GM19193 (cell line): ENCODE measurements around the gene ASZ1.

Experiments
- POLR2A ChIP-seq: IDR thresholded peaks from 4 replicates; pipeline ENCODE4 v1.6.1; 2011; ENCODE audit not compliant: insufficient read depth, insufficient read length; ENCODE audit errors: extremely low read depth

ASZ1 gene

DNA sequence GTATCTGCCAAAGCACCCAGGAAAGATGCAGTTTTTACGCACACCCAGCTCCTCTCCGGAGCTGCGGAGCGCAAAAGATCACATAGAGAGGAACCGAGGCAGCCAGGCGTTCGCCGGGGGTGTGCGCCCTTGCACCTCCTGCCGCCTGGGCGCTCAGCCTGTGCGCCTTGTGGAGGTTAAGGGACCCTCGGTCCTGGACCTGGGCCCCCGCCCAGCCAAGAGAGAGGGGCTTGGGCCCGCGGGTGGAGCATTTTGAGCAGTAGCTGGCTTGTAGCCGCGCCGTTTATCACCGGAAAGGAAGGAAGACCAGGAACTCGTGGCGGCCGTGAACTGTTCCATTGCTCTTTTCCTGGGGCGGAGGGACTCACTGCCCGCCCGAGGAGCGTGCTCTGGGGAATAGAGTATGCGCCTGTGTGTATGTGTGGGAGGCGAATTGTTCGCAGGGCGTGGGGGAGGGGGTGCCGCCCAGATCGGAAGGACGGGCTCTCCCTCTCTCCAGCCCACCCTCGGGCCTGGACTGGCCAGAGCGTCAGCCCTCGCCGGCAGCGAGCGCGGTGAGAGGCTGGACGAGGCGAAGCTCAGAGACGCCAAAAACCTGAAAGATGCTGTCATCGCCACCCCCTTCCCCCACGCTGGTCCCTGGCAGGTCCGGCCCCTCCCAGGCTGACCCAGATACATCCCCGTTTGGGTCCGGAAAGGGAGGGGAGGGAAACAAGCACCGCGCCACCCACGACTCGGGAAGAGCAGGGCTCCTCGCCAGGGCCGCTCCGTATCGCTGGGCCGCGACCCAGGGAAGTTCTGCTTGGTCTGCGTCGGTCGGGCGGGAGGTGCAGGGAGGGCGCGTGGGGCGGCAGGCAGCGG, 103.2 kb downstream of the ASZ1 start:
- TF ChIP-seq POLR2A: no peak

DNA sequence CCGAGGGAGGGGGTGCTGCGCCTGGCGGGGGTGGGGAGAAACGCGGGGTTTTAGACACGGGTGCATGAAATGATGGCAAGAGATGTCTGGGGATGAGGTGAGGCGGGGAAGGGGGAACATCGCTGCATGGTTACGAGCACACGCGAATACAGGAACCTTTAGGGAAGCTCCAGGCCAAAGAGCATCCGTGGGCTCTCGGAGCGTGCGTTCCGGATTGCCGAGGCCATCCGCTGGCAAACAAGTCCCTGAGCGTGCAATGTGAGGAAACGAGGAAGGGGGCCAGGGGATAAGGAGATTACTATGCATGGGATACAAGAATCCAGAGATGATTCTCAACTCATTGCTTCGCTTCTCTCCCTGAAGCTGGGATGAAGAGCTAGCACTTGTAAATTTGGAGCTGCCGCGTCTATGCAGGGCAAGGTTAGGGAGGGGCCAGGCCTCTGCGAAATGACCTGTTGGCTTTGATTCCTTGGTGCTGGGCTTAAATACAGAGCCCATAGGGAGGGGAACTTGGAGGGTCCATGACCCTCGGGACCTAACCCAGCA, 103.9 kb downstream of the ASZ1 start:
- TF ChIP-seq POLR2A: no peak

DNA sequence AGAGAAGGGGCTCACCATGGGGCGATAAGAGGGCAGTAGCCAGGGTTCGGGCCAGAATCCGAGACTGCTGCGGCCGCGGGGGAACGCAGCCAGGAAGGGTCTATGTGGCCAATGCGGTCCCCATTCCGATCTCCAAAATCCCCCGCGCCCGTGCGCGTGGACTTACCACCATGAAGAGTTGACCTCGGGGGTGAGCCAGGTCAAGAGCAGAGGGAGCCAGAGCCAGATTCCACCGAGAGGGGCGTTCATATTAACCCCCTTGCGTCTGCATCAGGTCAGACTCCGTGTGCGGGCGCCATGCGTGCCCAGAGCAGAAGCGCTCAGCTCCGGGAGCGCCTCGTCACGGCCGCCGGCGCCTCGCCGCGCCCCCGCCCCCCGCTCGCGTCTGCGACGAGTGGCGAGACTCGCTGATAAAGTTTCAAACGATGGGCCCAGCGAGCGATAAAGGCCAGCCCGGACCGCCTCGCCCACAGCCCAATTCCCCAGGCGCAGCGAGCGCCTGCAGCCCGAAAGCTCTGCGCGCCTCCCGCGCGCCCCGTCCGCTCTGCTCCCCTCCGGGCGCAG, 104.5 kb downstream of the ASZ1 start, which contains the start of gene WNT2:
TSS of gene WNT2 (minus strand) at position 318 of the 564 bp plus-strand sequence. CDS start at position 249, 69 bp downstream.
- TF ChIP-seq POLR2A: no peak

DNA sequence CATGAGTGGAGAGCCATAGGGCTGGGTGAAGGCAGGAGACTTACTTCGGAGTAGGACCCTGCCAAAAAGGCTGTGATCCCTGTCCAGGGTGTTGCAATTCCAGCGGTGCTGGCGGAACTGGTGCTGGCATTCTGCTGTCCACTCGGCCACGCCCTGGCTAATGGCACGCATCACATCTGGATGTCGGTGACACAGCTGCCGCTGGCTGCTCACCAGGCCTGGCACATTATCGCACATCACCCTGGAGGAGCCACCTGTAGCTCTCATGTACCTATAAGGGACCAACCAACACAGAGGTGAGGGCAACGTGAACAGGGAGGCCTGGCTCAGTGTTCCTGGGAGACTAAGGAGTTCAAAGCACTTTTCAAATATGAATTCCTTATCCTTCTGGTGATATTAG, 106.8 kb downstream of the ASZ1 start:
- no peak for TF ChIP-seq POLR2A

DNA sequence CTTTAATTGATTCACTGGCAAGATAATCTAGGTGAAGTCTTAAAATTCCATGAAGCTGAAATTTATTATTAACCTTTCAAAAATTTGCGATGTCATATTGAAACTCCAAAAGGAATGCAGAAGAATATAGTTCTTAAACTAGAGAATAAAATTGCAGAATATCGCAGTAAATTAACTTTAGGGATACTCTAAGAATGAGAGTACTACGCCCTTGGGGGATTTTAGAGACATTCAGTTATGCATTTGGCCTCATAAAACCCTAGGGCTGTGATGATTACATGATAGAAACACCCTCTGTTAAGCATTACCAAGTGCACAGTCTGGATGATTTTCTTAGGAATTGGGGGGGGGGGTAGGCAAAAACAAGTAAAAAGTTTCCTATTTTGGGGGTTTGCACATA, 108.1 kb downstream of the ASZ1 start:
- TF ChIP-seq POLR2A: no peak

DNA sequence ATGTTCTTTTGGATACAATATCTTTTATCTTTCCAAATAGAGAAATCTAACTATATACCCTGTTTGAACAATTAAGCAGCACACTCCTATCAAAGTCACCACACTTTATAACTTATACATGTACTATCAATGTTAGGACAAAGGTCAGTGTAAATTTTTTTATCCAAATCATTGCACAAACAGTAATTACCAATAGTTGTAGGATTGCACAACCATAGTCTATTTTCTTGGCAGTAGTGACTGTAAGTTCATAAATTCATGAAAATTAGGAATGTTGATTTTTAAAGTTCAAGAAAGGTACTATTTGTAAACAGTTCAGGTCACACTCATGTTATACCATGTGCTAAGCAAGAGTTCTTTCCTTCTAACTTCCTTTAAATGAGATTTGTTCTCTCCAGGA, 113.7 kb downstream of the ASZ1 start:
- no peak for TF ChIP-seq POLR2A
